Ovary (tissue), 3 donors: Measurements from ENCODE around the gene PIAS1.

Experiments used
- POLR2A ChIP-seq: fragments of 450-650 bp; IDR thresholded peaks from one replicate; pipeline ENCODE4 v1.6.1; 2017; ENCODE audit warnings: antibody characterized with exemption, mild to moderate bottlenecking, moderate library complexity
- TF ChIP-seq, protein P1 (sequence below), 3 donors: fragments of 450-650 bp in 2 of 3; fragments of 200-600 bp in 1 of 3; IDR thresholded peaks; one replicate each; pipeline versions ENCODE4 v1.5.1 to v1.8.0; 2016 to 2022; ENCODE audit warnings: antibody characterized with exemption in 3 of 3, mild to moderate bottlenecking in 1 of 3
- donor health status: DM: no; HTN: no; CAD: no.

DNA sequence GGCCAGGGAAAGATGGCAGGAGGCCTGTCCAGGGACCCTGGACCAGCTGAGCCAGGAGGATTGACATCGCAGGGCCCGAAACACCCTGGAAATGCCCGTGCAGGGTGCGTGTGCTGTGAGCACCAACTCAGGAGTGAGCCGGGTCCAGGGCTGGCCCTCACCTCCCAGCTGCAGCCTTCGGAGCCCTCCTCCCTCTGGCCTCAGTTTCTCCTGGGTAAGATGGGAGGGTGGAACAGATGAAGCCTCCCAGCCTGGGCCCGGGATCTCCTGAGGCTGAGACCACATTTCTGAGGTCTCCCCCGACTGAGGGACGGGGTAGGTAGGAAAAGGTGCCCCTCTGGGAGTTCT lies 156.3 kb downstream of the PIAS1 start:
- TF ChIP-seq POLR2A = no peak
- TF ChIP-seq, protein P1, sequence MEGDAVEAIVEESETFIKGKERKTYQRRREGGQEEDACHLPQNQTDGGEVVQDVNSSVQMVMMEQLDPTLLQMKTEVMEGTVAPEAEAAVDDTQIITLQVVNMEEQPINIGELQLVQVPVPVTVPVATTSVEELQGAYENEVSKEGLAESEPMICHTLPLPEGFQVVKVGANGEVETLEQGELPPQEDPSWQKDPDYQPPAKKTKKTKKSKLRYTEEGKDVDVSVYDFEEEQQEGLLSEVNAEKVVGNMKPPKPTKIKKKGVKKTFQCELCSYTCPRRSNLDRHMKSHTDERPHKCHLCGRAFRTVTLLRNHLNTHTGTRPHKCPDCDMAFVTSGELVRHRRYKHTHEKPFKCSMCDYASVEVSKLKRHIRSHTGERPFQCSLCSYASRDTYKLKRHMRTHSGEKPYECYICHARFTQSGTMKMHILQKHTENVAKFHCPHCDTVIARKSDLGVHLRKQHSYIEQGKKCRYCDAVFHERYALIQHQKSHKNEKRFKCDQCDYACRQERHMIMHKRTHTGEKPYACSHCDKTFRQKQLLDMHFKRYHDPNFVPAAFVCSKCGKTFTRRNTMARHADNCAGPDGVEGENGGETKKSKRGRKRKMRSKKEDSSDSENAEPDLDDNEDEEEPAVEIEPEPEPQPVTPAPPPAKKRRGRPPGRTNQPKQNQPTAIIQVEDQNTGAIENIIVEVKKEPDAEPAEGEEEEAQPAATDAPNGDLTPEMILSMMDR (IDR thresholded peaks at IDR 0.05) = no peak
